KMS-11 (cell line): ENCODE results near the gene P2RY2.
"Not testable (repeated sequence)": the region's sequence is repeated elsewhere in the genome, so short reads cannot be mapped to it uniquely, and the experiment has no call there.

ENCODE experiments used
- H2AFZ ChIP-seq: fragments of 200-600 bp; sonication (generic); 2 replicates; pipeline ENCODE4 v1.6.1; 2016; ENCODE audit warnings: antibody characterized with exemption, mixed run types, low read depth
- H3K27ac ChIP-seq: fragments of 200-600 bp; sonication (generic); 2 replicates; pipeline ENCODE4 v1.6.1; 2016; ENCODE audit warnings: mild to moderate bottlenecking, mixed run types
- H3K27me3 ChIP-seq: fragments of 200-600 bp; sonication (generic); 2 replicates; pipeline ENCODE4 v1.6.1; 2017; ENCODE audit warnings: mild to moderate bottlenecking, low read depth, mixed run types, moderate library complexity; ENCODE audit not compliant: insufficient read depth
- H3K36me3 ChIP-seq: fragments of 200-600 bp; sonication (generic); 2 replicates; pipeline ENCODE4 v1.6.1; 2017; ENCODE audit warnings: mild to moderate bottlenecking, mixed run types; ENCODE audit not compliant: insufficient read depth
- H3K4me1 ChIP-seq: fragments of 200-600 bp; sonication (generic); 2 replicates; pipeline ENCODE4 v1.6.1; 2016; ENCODE audit warnings: mild to moderate bottlenecking, low read depth, mixed run types; ENCODE audit not compliant: poor library complexity, severe bottlenecking
- H3K4me2 ChIP-seq: fragments of 200-600 bp; sonication (generic); 2 replicates; pipeline ENCODE4 v1.7.0; 2016; ENCODE audit warnings: mild to moderate bottlenecking, mixed run types
- H3K4me3 ChIP-seq: fragments of 200-600 bp; sonication (generic); IDR thresholded peaks from 2 replicates; pipeline ENCODE4 v1.6.1; 2017; ENCODE audit warnings: low read depth, low read length, mixed read lengths; ENCODE audit not compliant: insufficient read depth
- H3K79me2 ChIP-seq: fragments of 200-600 bp; sonication (generic); 2 replicates; pipeline ENCODE4 v1.6.1; 2016; ENCODE audit warnings: low read depth, mixed run types; ENCODE audit not compliant: insufficient read depth
- H3K9ac ChIP-seq: fragments of 200-600 bp; sonication (generic); 2 replicates; pipeline ENCODE4 v1.6.1; 2016; ENCODE audit warnings: mild to moderate bottlenecking, mixed run types
- H4K20me1 ChIP-seq: fragments of 200-600 bp; sonication (generic); 2 replicates; pipeline ENCODE4 v1.6.1; 2016; ENCODE audit warnings: mild to moderate bottlenecking, mixed run types; ENCODE audit not compliant: insufficient read depth
- CTCF ChIP-seq: fragments of 200-600 bp; sonication (generic); conservative IDR thresholded peaks from 2 replicates; pipeline ENCODE4 v1.6.1; 2017; ENCODE audit warnings: low read depth, mild to moderate bottlenecking, antibody characterized with exemption, low read length, moderate library complexity, mixed read lengths

The P2RY2 gene

GRCh38 chr11:73271936-73272679 lies 54.0 kb downstream of the P2RY2 start, which contains the start of gene P2RY6:
Gene P2RY6, plus strand, starts transcription at chr11:73272338. Its CDS starts 24,181 bp downstream, at chr11:73296519.
- peak within 1 kb of the TSS; percentile 36; the same call in 1 of the 2 replicates for H3K9ac ChIP-seq
- no peaks in the 10 kb centered on the region for H3K36me3 ChIP-seq
- peak within 1 kb of the TSS; percentile 72 for H3K27ac ChIP-seq
- peaks cover 54% of the 10 kb centered on the region for H3K4me1 ChIP-seq
- no peak for TF ChIP-seq CTCF
- peak within 1 kb of the TSS; percentile 48; the same call in 1 of the 2 replicates for H2AFZ ChIP-seq
- H4K20me1 ChIP-seq: no peaks in the 10 kb centered on the region
- peak within 1 kb of the TSS; percentile 91 for H3K4me2 ChIP-seq
- H3K27me3 ChIP-seq: no peaks in the 10 kb centered on the region
- H3K79me2 ChIP-seq: no peaks in the 10 kb centered on the region
- no peak within 1 kb of the TSS for H3K4me3 ChIP-seq

GRCh38 chr11:73272680-73273038 lies 54.6 kb downstream of the P2RY2 start:
- Histone ChIP-seq H3K27ac (peak overlapping the region; percentile 72; the same call in 1 of the 2 replicates), H4K20me1 (no peaks in the 10 kb centered on the region), H3K36me3 (no peaks in the 10 kb centered on the region), H3K79me2 (no peaks in the 10 kb centered on the region), H3K27me3 (no peaks in the 10 kb centered on the region), H3K4me1 (peaks cover 54% of the 10 kb centered on the region), H3K4me2 (peak overlapping the region; percentile 91; the same call in 1 of the 2 replicates), H3K4me3 (no peak overlapping the region), H2AFZ (no peak overlapping the region), H3K9ac (no peak overlapping the region)
- no peak for TF ChIP-seq CTCF

GRCh38 chr11:73273222-73273895 lies 55.3 kb downstream of the P2RY2 start:
- no peak overlapping the region for H3K9ac ChIP-seq
- no peak overlapping the region for H3K4me3 ChIP-seq
- H3K36me3 ChIP-seq: no peaks in the 10 kb centered on the region
- no peak overlapping the region for H3K27ac ChIP-seq
- no peaks in the 10 kb centered on the region for H4K20me1 ChIP-seq
- TF ChIP-seq CTCF: no peak
- H3K27me3 ChIP-seq: no peaks in the 10 kb centered on the region
- peaks cover 54% of the 10 kb centered on the region for H3K4me1 ChIP-seq
- no peaks in the 10 kb centered on the region for H3K79me2 ChIP-seq
- H2AFZ ChIP-seq: no peak overlapping the region
- H3K4me2 ChIP-seq: peak overlapping the region; percentile 91; the same call in 1 of the 2 replicates

GRCh38 chr11:73274191-73274590 lies 56.1 kb downstream of the P2RY2 start:
- not testable (repeated sequence) for H3K4me3 ChIP-seq, H3K79me2 ChIP-seq, H3K36me3 ChIP-seq, H4K20me1 ChIP-seq, H2AFZ ChIP-seq, H3K27ac ChIP-seq, H3K9ac ChIP-seq, H3K27me3 ChIP-seq, H3K4me2 ChIP-seq
- H3K4me1 ChIP-seq: peaks cover 50% of the 10 kb centered on the region
